HepG2 (cell line): ENCODE measurements around the gene ACAT2. TPM values are rescaled to one million over a fixed set of nuclear protein-coding genes. Genes with fewer than 3 reads are reported as not detected.

Experiments used
- ATAD3A ChIP-seq: sonication (generic); formaldehyde crosslinking; IDR thresholded peaks from 2 replicates; pipeline ENCODE4 v1.4.0; 2020; ENCODE audit warnings: missing genetic modification reagents
- ATRX ChIP-seq: sonication (generic); formaldehyde crosslinking; IDR thresholded peaks from 2 replicates; pipeline ENCODE4 v1.4.0; 2020; ENCODE audit warnings: missing genetic modification reagents, borderline replicate concordance
- KLF6 ChIP-seq: IDR thresholded peaks from 2 replicates; pipeline ENCODE4 v1.8.0; 2016; ENCODE audit warnings: missing biosample characterization, missing genetic modification reagents
- NBN ChIP-seq: fragments of 450-650 bp; conservative IDR thresholded peaks from 2 replicates; pipeline ENCODE4 v1.6.1; 2017
- POLR2A ChIP-seq, 2 experiments: IDR thresholded peaks; 2 replicates each; pipeline ENCODE4 v1.6.1; 2011; ENCODE audit warnings: low read depth in 2 of 2, low read length in 2 of 2, mild to moderate bottlenecking in 1 of 2, moderate library complexity in 1 of 2; ENCODE audit not compliant: insufficient read depth in 1 of 2
- RXRB ChIP-seq: IDR thresholded peaks from 2 replicates; pipeline ENCODE4 v1.6.1; 2016; ENCODE audit warnings: borderline replicate concordance, missing genetic modification reagents, missing compliant biosample characterization
- SOX5 ChIP-seq: IDR thresholded peaks from 2 replicates; pipeline ENCODE4 v1.6.1; 2016; ENCODE audit warnings: borderline replicate concordance
- TCF7L2 ChIP-seq: IDR thresholded peaks from 2 replicates; pipeline ENCODE4 v1.6.1; 2011; ENCODE audit warnings: mild to moderate bottlenecking, low read depth, low read length, moderate library complexity
- WIZ ChIP-seq: sonication (generic); formaldehyde crosslinking; IDR thresholded peaks from 2 replicates; pipeline ENCODE4 v1.5.1; 2020; ENCODE audit warnings: mild to moderate bottlenecking, missing genetic modification reagents
- ZNF234 ChIP-seq: sonication (generic); formaldehyde crosslinking; conservative IDR thresholded peaks from 2 replicates; pipeline ENCODE4 v1.5.1; 2020; ENCODE audit warnings: mild to moderate bottlenecking, missing genetic modification reagents
- ZNF253 ChIP-seq: sonication (generic); formaldehyde crosslinking; IDR thresholded peaks from 2 replicates; pipeline ENCODE4 v1.8.0; 2022; ENCODE audit warnings: mild to moderate bottlenecking, missing genetic modification reagents, borderline replicate concordance
- ZNF547 ChIP-seq: sonication (generic); formaldehyde crosslinking; IDR thresholded peaks from 2 replicates; pipeline ENCODE4 v1.5.1; 2020; ENCODE audit warnings: mild to moderate bottlenecking, missing genetic modification reagents
- ZNF558 ChIP-seq: sonication (generic); formaldehyde crosslinking; IDR thresholded peaks from 2 replicates; pipeline ENCODE4 v1.9.0; 2022; ENCODE audit warnings: mild to moderate bottlenecking, missing genetic modification reagents, borderline replicate concordance
- ZNF605 ChIP-seq: sonication (generic); formaldehyde crosslinking; IDR thresholded peaks from 2 replicates; pipeline ENCODE4 v1.8.0; 2022; ENCODE audit warnings: mild to moderate bottlenecking, missing genetic modification reagents
- ZNF629 ChIP-seq: sonication (generic); formaldehyde crosslinking; conservative IDR thresholded peaks from 2 replicates; pipeline ENCODE4 v1.5.0; 2020; ENCODE audit warnings: missing genetic modification reagents
- ZNF746 ChIP-seq: sonication (generic); formaldehyde crosslinking; IDR thresholded peaks from 2 replicates; pipeline ENCODE4 v1.8.0; 2022; ENCODE audit warnings: mild to moderate bottlenecking, missing genetic modification reagents
- ZNF782 ChIP-seq: sonication (generic); formaldehyde crosslinking; IDR thresholded peaks from 2 replicates; pipeline ENCODE4 v1.4.0; 2020; ENCODE audit warnings: missing genetic modification reagents, mild to moderate bottlenecking, borderline replicate concordance
- polyA plus RNA-seq, 8 experiments: library from polyadenylated mRNA; depleted of rRNA in 3 of 8; stranded (reverse) in 7 of 8; unstranded in 1 of 8; fragments of >200 nt; fragmentation: Illumina TruSeq in 4 of 8; extraction: Trizol in 4 of 8; gene quantifications; 2 replicates each; pipeline versions ENCODE4 v1.2.1 to v1.2.3, GENCODE V29; 2011 to 2016; ENCODE audit warnings: low read depth in 4 of 8, missing spikeins in 1 of 8, mixed read lengths in 1 of 8; ENCODE audit not compliant: insufficient read depth in 1 of 8
- total RNA-seq, 5 experiments: library from RNA; depleted of rRNA; stranded (reverse); fragments of >200 nt; fragmentation: Illumina TruSeq; extraction: Trizol; gene quantifications; 2 replicates each; pipeline ENCODE4 v1.2.3, GENCODE V29; 2016; ENCODE audit warnings: low read depth in 1 of 5
- TF ChIP-seq, protein P1 (sequence below): sonication (generic); formaldehyde crosslinking; IDR thresholded peaks from 2 replicates; pipeline ENCODE4 v1.5.0; 2020; ENCODE audit warnings: mild to moderate bottlenecking, missing genetic modification reagents
- TF ChIP-seq, protein P2 (sequence below): sonication (generic); formaldehyde crosslinking; conservative IDR thresholded peaks from 2 replicates; pipeline ENCODE4 v1.4.0; 2020; ENCODE audit warnings: missing genetic modification reagents
- TF ChIP-seq, protein P3 (sequence below): sonication (generic); formaldehyde crosslinking; IDR thresholded peaks from 2 replicates; pipeline ENCODE4 v1.9.0; 2021; ENCODE audit warnings: missing genetic modification reagents, borderline replicate concordance
- TF ChIP-seq, protein P4 (sequence below): IDR thresholded peaks from 2 replicates; pipeline ENCODE4 v1.6.1; 2016; ENCODE audit warnings: mild to moderate bottlenecking

Gene ACAT2
- total and polyA plus RNA-seq, 2 of the 13 experiments (the other 11 are each of a cell fraction or from before 2014, with no cell fraction given), result 121 to 534 TPM

DNA sequence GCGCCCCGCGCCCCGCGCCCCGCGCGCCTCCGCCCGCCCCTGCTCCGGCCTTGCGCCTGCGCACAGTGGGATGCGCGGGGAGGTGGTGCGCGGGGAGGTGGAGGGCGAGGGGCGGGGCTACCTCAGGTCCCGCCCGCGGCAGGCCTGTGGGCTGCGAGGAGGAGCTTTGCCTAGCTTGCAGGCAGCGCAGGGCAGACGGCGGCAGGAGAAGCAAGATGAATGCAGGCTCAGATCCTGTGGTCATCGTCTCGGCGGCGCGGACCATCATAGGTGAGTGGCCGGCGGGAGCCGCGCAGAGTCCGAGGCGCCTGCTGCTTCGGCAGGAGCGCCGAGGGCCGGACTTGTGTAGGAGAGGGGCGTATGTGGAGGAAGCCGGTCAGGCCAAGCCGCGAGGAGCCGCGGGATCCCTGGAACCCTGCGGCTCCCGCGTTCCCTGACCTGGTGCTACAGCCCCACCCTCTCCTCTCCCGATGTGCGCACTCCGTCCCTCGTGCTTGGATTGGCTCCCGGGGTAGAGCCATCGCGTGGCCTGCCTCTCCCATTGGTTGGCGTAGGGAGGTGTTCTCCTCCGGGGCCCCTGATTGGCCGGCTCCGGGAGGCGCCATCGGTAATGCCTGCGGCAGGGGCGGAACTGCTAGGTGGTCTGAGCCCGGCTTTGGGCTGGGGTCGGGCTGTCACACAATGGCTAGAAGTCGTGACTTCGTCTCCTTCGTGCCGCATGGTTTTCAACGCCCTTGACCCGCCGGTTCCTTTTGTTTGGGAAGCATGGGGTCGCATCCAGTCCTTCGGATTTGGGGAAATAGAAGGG is at the start of gene ACAT2 (continued):
- TF ChIP-seq, protein P1, sequence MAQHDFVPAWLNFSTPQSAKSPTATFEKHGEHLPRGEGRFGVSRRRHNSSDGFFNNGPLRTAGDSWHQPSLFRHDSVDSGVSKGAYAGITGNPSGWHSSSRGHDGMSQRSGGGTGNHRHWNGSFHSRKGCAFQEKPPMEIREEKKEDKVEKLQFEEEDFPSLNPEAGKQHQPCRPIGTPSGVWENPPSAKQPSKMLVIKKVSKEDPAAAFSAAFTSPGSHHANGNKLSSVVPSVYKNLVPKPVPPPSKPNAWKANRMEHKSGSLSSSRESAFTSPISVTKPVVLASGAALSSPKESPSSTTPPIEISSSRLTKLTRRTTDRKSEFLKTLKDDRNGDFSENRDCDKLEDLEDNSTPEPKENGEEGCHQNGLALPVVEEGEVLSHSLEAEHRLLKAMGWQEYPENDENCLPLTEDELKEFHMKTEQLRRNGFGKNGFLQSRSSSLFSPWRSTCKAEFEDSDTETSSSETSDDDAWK (CRISPR knock-in tag), result no peak
- no peak for TF ChIP-seq NBN
- peak; percentile 51; the same call in 1 of the 2 replicates for TF ChIP-seq ZNF782 (CRISPR knock-in tag)
- peak; percentile 68; the same call in 1 of the 2 replicates for TF ChIP-seq ATAD3A (CRISPR knock-in tag)
- no peak for TF ChIP-seq TCF7L2
- no peak; the same call in none of the 2 replicates for TF ChIP-seq WIZ (CRISPR knock-in tag)
- TF ChIP-seq ZNF746 (CRISPR knock-in tag), result no peak; the same call in 1 of the 2 replicates
- TF ChIP-seq SOX5 (CRISPR knock-in tag), result peak; percentile 69; the same call in 1 of the 2 replicates
- TF ChIP-seq ZNF253 (CRISPR knock-in tag), result no peak
- peak; percentile 44; the same call in 1 of the 2 replicates for TF ChIP-seq ZNF234
- TF ChIP-seq, protein P2, sequence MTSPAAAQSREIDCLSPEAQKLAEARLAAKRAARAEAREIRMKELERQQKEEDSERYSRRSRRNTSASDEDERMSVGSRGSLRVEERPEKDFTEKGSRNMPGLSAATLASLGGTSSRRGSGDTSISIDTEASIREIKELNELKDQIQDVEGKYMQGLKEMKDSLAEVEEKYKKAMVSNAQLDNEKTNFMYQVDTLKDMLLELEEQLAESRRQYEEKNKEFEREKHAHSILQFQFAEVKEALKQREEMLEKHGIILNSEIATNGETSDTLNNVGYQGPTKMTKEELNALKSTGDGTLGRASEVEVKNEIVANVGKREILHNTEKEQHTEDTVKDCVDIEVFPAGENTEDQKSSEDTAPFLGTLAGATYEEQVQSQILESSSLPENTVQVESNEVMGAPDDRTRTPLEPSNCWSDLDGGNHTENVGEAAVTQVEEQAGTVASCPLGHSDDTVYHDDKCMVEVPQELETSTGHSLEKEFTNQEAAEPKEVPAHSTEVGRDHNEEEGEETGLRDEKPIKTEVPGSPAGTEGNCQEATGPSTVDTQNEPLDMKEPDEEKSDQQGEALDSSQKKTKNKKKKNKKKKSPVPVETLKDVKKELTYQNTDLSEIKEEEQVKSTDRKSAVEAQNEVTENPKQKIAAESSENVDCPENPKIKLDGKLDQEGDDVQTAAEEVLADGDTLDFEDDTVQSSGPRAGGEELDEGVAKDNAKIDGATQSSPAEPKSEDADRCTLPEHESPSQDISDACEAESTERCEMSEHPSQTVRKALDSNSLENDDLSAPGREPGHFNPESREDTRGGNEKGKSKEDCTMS, result peak; percentile 63; the same call in 1 of the 2 replicates
- no peak; the same call in 1 of the 2 replicates for TF ChIP-seq KLF6
- TF ChIP-seq RXRB (CRISPR knock-in tag), result peak; percentile 56
- peak; percentile 81 for TF ChIP-seq ZNF605
- 0 out of 2 replicates have a peak, but pooled peaks have one; percentile 10 for TF ChIP-seq ZNF629 (CRISPR knock-in tag)
- TF ChIP-seq, protein P3, sequence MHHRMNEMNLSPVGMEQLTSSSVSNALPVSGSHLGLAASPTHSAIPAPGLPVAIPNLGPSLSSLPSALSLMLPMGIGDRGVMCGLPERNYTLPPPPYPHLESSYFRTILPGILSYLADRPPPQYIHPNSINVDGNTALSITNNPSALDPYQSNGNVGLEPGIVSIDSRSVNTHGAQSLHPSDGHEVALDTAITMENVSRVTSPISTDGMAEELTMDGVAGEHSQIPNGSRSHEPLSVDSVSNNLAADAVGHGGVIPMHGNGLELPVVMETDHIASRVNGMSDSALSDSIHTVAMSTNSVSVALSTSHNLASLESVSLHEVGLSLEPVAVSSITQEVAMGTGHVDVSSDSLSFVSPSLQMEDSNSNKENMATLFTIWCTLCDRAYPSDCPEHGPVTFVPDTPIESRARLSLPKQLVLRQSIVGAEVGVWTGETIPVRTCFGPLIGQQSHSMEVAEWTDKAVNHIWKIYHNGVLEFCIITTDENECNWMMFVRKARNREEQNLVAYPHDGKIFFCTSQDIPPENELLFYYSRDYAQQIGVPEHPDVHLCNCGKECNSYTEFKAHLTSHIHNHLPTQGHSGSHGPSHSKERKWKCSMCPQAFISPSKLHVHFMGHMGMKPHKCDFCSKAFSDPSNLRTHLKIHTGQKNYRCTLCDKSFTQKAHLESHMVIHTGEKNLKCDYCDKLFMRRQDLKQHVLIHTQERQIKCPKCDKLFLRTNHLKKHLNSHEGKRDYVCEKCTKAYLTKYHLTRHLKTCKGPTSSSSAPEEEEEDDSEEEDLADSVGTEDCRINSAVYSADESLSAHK (CRISPR knock-in tag), result no peak
- no peak for TF ChIP-seq ATRX (CRISPR knock-in tag)
- TF ChIP-seq POLR2A (IDR thresholded peaks at IDR 0.05; ENCODE audit: insufficient read depth in 1 of 2, low read depth in 2 of 2, low read length in 2 of 2), result peak; percentile 91 to 95
- peak; percentile 82 for TF ChIP-seq ZNF547 (CRISPR knock-in tag)
- TF ChIP-seq ZNF558, result peak; percentile 94
- TF ChIP-seq, protein P4, sequence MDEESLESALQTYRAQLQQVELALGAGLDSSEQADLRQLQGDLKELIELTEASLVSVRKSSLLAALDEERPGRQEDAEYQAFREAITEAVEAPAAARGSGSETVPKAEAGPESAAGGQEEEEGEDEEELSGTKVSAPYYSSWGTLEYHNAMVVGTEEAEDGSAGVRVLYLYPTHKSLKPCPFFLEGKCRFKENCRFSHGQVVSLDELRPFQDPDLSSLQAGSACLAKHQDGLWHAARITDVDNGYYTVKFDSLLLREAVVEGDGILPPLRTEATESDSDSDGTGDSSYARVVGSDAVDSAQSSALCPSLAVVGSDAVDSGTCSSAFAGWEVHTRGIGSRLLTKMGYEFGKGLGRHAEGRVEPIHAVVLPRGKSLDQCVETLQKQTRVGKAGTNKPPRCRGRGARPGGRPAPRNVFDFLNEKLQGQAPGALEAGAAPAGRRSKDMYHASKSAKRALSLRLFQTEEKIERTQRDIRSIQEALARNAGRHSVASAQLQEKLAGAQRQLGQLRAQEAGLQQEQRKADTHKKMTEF (CRISPR knock-in tag), result peak; percentile 95
